Esophagus squamous epithelium (tissue), 5 donors: ENCODE measurements around the gene MCOLN1. TPM values are rescaled to one million over a fixed set of nuclear protein-coding genes. Genes with fewer than 3 reads are reported as not detected.

ENCODE experiments used
- DNase-seq: peaks from one replicate; lab custom pipeline; 2025; lab: John Stamatoyannopoulos, UW
- H3K27ac ChIP-seq, 4 donors: fragments of 200-600 bp; sonication (generic); one replicate each; pipeline ENCODE4 v1.5.1; 2016 to 2019; ENCODE audit warnings: mild to moderate bottlenecking in 1 of 4
- H3K27me3 ChIP-seq, 4 donors: fragments of 200-600 bp; sonication (generic); 1 replicate in 3 of 4; 2 replicates in 1 of 4; pipeline versions ENCODE4 v1.5.1 to v1.6.0; 2017 to 2021; ENCODE audit warnings: antibody characterized with exemption in 1 of 4
- H3K36me3 ChIP-seq, 3 donors: fragments of 200-600 bp; sonication (generic); one replicate each; pipeline ENCODE4 v1.5.1; 2016 to 2019
- H3K4me1 ChIP-seq, 3 donors: fragments of 200-600 bp; sonication (generic); one replicate each; pipeline ENCODE4 v1.5.1; 2017 to 2019
- H3K4me3 ChIP-seq, 4 donors: fragments of 200-600 bp; sonication (generic); 1 replicate in 3 of 4; 2 replicates in 1 of 4; pipeline ENCODE4 v1.5.1; 2016 to 2019; ENCODE audit warnings: mild to moderate bottlenecking in 2 of 4, moderate library complexity in 1 of 4
- H3K9me3 ChIP-seq, 3 donors: fragments of 200-600 bp; sonication (generic); one replicate each; pipeline ENCODE4 v1.5.1; 2016 to 2019
- CTCF ChIP-seq, 6 experiments: fragments of 450-650 bp in 4 of 6; fragments of 200-600 bp in 2 of 6; sonication (generic) in 2 of 6; IDR thresholded peaks; one replicate each; pipeline ENCODE4 v1.5.1; 2016 to 2019; ENCODE audit warnings: antibody characterized with exemption in 6 of 6, mild to moderate bottlenecking in 4 of 6, moderate library complexity in 4 of 6
- POLR2A ChIP-seq, 4 donors: fragments of 450-650 bp; IDR thresholded peaks; one replicate each; pipeline ENCODE4 v1.6.1; 2017; ENCODE audit warnings: antibody characterized with exemption in 4 of 4, mild to moderate bottlenecking in 4 of 4, moderate library complexity in 3 of 4
- WGBS, 2 donors: methylation state at CpG; one replicate each; pipeline ENCODE4 v1.1.5; 2018; 5-methylcytosine and 5-hydroxymethylcytosine counted together
- intact Hi-C: fragments of 100-400 bp; cut with DNase I; formaldehyde crosslinking; loops from one replicate; pipeline ENCODE4 v1.15.0; 2022
- total RNA-seq, 4 donors: library from RNA; depleted of rRNA; stranded (reverse); fragments of >200 nt; gene quantifications; one replicate each; pipeline ENCODE4 v1.1.0, GENCODE V29; 2016
- donor health status: DM: yes; HTN: yes; CAD: no.

The MCOLN1 gene
- total RNA-seq, 4 donors from 2014 or later, result 5.7 to 13.9 (median 7.8) TPM

GRCh38 chr19:7506385-7507328 is 15.8 kb upstream of the MCOLN1 start:
- H3K4me1 ChIP-seq, result peaks cover 3 to 34% (median 11%) of the 10 kb centered on the region in 3 donors
- TF ChIP-seq POLR2A (IDR thresholded peaks at IDR 0.05) (no peak), CTCF (IDR thresholded peaks at IDR 0.05) (no peak)
- H3K4me3 ChIP-seq, result peak overlapping the region in 1 of 4 donors; percentile 32
- intact Hi-C loops, result no loop called here
- WGBS, 2 donors, result 27 to 49% methylated on average over 16 to 20 of the region's 20 CpGs
- no peaks in the 10 kb centered on the region for H3K9me3 ChIP-seq
- H3K27ac ChIP-seq, result peak overlapping the region in 3 of 4 donors; percentile 45 to 52 (median 48)
- H3K36me3 ChIP-seq, result no peaks in the 10 kb centered on the region
- peaks cover 0 to 12% (median 0%) of the 10 kb centered on the region in 4 donors for H3K27me3 ChIP-seq
- DNase-seq, result peak; percentile 32

DNA sequence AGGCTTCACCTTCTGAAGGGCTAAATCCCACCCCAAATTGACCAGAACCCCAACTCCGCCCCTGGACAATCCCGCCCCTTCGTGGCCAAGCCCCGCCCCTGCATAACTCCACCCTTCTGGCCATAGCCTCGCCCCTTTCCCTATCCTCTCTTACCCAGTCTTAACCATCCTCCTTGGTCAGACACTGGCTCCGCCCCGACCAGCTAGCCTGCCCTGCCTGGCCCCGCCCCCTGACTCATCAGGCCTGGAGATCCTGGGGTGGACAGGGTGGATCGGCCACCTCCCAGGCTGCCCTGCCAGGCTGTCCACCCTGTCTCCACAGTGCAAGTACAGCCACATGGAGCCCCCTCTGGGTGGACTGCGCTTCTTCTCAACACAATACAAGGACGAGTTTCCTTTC is 14.5 kb upstream of the MCOLN1 start:
- no peaks in the 10 kb centered on the region for H3K36me3 ChIP-seq
- H3K27ac ChIP-seq, result peak overlapping the region in 1 of 4 donors; percentile 34
- no peak for DNase-seq
- no peak for TF ChIP-seq POLR2A (IDR thresholded peaks at IDR 0.05)
- no peak for TF ChIP-seq CTCF (IDR thresholded peaks at IDR 0.05)
- 29 to 50% methylated on average over 7 to 10 of the region's 11 CpGs for WGBS, 2 donors
- no peaks in the 10 kb centered on the region for H3K9me3 ChIP-seq
- H3K27me3 ChIP-seq, result peaks cover 0 to 5% (median 0%) of the 10 kb centered on the region in 4 donors
- intact Hi-C loops, result no loop called here
- H3K4me1 ChIP-seq, result peaks cover 3 to 33% (median 11%) of the 10 kb centered on the region in 3 donors
- H3K4me3 ChIP-seq, result no peak overlapping the region

DNA sequence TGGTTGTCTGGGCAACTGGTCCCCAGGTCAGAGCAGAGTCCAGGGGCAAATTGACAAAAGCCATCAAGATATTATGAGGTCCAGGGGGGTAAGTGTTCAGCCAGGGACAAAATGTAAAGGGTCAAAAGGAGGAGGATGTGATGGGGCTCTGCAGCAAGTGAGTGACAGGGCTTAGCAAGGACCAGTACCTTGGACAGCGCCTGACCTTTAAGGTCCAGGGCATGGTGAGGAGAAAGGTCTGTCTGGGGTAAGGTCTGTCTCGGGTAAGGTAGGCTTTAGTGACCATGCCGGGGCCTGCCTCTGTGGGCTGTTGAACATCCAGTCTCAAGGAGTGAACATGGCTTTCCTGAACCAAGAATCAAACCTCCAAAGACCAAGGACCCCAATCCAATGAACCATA is 12.8 kb upstream of the MCOLN1 start:
- Histone ChIP-seq H3K4me3 (no peak overlapping the region), H3K27ac (no peak overlapping the region), H3K27me3 (peaks cover 0 to 5% (median 0%) of the 10 kb centered on the region in 4 donors), H3K4me1 (peaks cover 3 to 41% (median 18%) of the 10 kb centered on the region in 3 donors), H3K36me3 (no peaks in the 10 kb centered on the region), H3K9me3 (no peaks in the 10 kb centered on the region)
- TF ChIP-seq CTCF (IDR thresholded peaks at IDR 0.05), result no peak
- DNase-seq, result no peak
- WGBS, 2 donors, result 15 to 30% methylated on average over 3 of the region's 3 CpGs
- intact Hi-C loops, result no loop called here

GRCh38 chr19:7512400-7512851 is 10.0 kb upstream of the MCOLN1 start:
- DNase-seq, result no peak
- H3K4me3 ChIP-seq, result no peak overlapping the region
- no peak for TF ChIP-seq CTCF (IDR thresholded peaks at IDR 0.05)
- TF ChIP-seq POLR2A (IDR thresholded peaks at IDR 0.05), result no peak
- H3K27me3 ChIP-seq, result no peaks in the 10 kb centered on the region
- intact Hi-C loops, result no loop called here
- no peaks in the 10 kb centered on the region for H3K9me3 ChIP-seq
- peaks cover 9 to 40% (median 26%) of the 10 kb centered on the region in 3 donors for H3K4me1 ChIP-seq
- no peaks in the 10 kb centered on the region for H3K36me3 ChIP-seq
- H3K27ac ChIP-seq, result no peak overlapping the region
- 37 to 48% methylated on average over 5 to 6 of the region's 6 CpGs for WGBS, 2 donors
